IMR-90 (cell line): Measurements from ENCODE around the gene PALLD. TPM values are rescaled to one million over a fixed set of nuclear protein-coding genes. Genes with fewer than 3 reads are reported as not detected.

Experiments
- ATAC-seq: fragments of 200-7000 bp; cut with Tn5 transposase; 2 replicates; pipeline ENCODE4 v1.9.1; 2020; ENCODE audit warnings: low read depth, mild to moderate bottlenecking, moderate library complexity
- BruUV-seq: library from RNA; stranded (reverse); fragments of 400-500 nt; replicated peaks from 2 replicates; lab custom pipeline; 2021; lab: Mats Ljungman, UMichigan
- CTCF ChIA-PET: fragments of 300-600 bp; formaldehyde crosslinking; extraction: SDS; loops from one replicate; lab custom pipeline; 2021; ENCODE audit warnings: antibody characterized with exemption; lab: Yijun Ruan, JAX
- POLR2A ChIA-PET: fragments of 300-600 bp; sonication (Branson Sonifier 250); formaldehyde crosslinking; loops from one replicate; lab custom pipeline; 2022; ENCODE audit warnings: antibody characterized with exemption; ENCODE audit not compliant: unreplicated experiment; lab: Charles Lee
- DNase-seq: peaks from one replicate; pipeline ENCODE4 v3.0.0; 2013
- H2AFZ ChIP-seq: replicated peaks from 2 replicates; pipeline ENCODE3; 2013; ENCODE audit warnings: low read length, mild to moderate bottlenecking; ENCODE audit not compliant: poor library complexity
- H2AK5ac ChIP-seq: 2 replicates; pipeline ENCODE4 v1.6.1; 2013; ENCODE audit warnings: low read depth, low read length, inconsistent platforms
- H2AK9ac ChIP-seq: replicated peaks from 2 replicates; pipeline ENCODE3; 2013; ENCODE audit warnings: mild to moderate bottlenecking, low read depth, low read length, moderate library complexity; ENCODE audit not compliant: poor library complexity
- H2BK120ac ChIP-seq: 2 replicates; pipeline ENCODE4 v1.6.1; 2013; ENCODE audit warnings: low read depth, low read length, inconsistent platforms
- H2BK15ac ChIP-seq: 3 replicates; pipeline ENCODE4 v1.6.1; 2013; ENCODE audit warnings: low read depth, low read length, inconsistent platforms
- H2BK20ac ChIP-seq: 2 replicates; pipeline ENCODE4 v1.6.1; 2013; ENCODE audit warnings: low read depth, mild to moderate bottlenecking, inconsistent platforms, low read length, moderate library complexity
- H2BK5ac ChIP-seq: 2 replicates; pipeline ENCODE4 v1.6.1; 2013; ENCODE audit warnings: mild to moderate bottlenecking, low read depth, low read length, inconsistent platforms; ENCODE audit not compliant: poor library complexity, severe bottlenecking
- H3K14ac ChIP-seq: replicated peaks from 2 replicates; pipeline ENCODE4 v1.6.1; 2013; ENCODE audit warnings: low read depth, low read length, inconsistent platforms
- H3K18ac ChIP-seq: 2 replicates; pipeline ENCODE4 v1.6.1; 2013; ENCODE audit warnings: low read depth, low read length, control low read depth
- H3K23ac ChIP-seq: 2 replicates; pipeline ENCODE4 v1.6.1; 2013; ENCODE audit warnings: low read depth, low read length, inconsistent platforms
- H3K27ac ChIP-seq: 2 replicates; pipeline ENCODE4 v1.5.1; 2013; ENCODE audit warnings: mild to moderate bottlenecking, control low read depth, low read length; ENCODE audit not compliant: insufficient read depth
- H3K27me3 ChIP-seq: 2 replicates; pipeline ENCODE4 v1.6.1; 2013; ENCODE audit warnings: low read length; ENCODE audit not compliant: control insufficient read depth, insufficient read depth
- H3K36me3 ChIP-seq: 2 replicates; pipeline ENCODE4 v1.6.1; 2013; ENCODE audit warnings: low read length, mixed read lengths; ENCODE audit not compliant: control insufficient read depth, insufficient read depth
- H3K4ac ChIP-seq: 2 replicates; pipeline ENCODE4 v1.6.1; 2013; ENCODE audit warnings: low read depth, low read length, inconsistent platforms
- H3K4me1 ChIP-seq: 2 replicates; pipeline ENCODE4 v1.6.1; 2013; ENCODE audit warnings: low read length, mixed read lengths; ENCODE audit not compliant: control insufficient read depth, insufficient read depth
- H3K4me2 ChIP-seq: 2 replicates; pipeline ENCODE4 v1.6.1; 2013; ENCODE audit warnings: low read depth, mild to moderate bottlenecking, control low read depth, low read length, moderate library complexity
- H3K4me3 ChIP-seq: 2 replicates; pipeline ENCODE4 v1.5.1; 2013; ENCODE audit warnings: low read depth, mild to moderate bottlenecking, control low read depth, low read length, moderate library complexity; ENCODE audit not compliant: insufficient read depth
- H3K56ac ChIP-seq: 2 replicates; pipeline ENCODE4 v1.6.1; 2013; ENCODE audit warnings: low read length, inconsistent platforms; ENCODE audit not compliant: insufficient read depth; ENCODE audit errors: extremely low read depth
- H3K79me1 ChIP-seq, 2 experiments: 2 replicates each; pipeline ENCODE4 v1.6.1; 2013; ENCODE audit warnings: low read length in 2 of 2, inconsistent platforms in 1 of 2, low read depth in 1 of 2
- H3K9ac ChIP-seq: 2 replicates; pipeline ENCODE4 v1.6.1; 2013; ENCODE audit warnings: low read depth, low read length, control low read depth
- H3K9me1 ChIP-seq: 2 replicates; pipeline ENCODE4 v1.6.1; 2013; ENCODE audit warnings: low read length, inconsistent platforms; ENCODE audit not compliant: insufficient read depth
- H3K9me3 ChIP-seq: 2 replicates; pipeline ENCODE4 v1.6.1; 2013; ENCODE audit warnings: low read length; ENCODE audit not compliant: control insufficient read depth, insufficient read depth
- H4K20me1 ChIP-seq: 2 replicates; pipeline ENCODE4 v1.6.1; 2013; ENCODE audit warnings: low read length, inconsistent platforms; ENCODE audit not compliant: insufficient read depth
- H4K5ac ChIP-seq: 2 replicates; pipeline ENCODE4 v1.6.1; 2013; ENCODE audit warnings: mild to moderate bottlenecking, low read depth, low read length, control low read depth
- H4K8ac ChIP-seq, 2 experiments: 2 replicates each; pipeline ENCODE4 v1.6.1; 2013; ENCODE audit warnings: low read depth in 2 of 2, low read length in 2 of 2, control low read depth in 1 of 2, inconsistent platforms in 1 of 2
- H4K91ac ChIP-seq: 2 replicates; pipeline ENCODE4 v1.6.1; 2013; ENCODE audit warnings: low read depth, low read length, inconsistent platforms; ENCODE audit not compliant: insufficient read depth
- BHLHE40 ChIP-seq: fragments of 150-350 bp; IDR thresholded peaks from 2 replicates; pipeline ENCODE4 v1.6.1; 2016; ENCODE audit warnings: mild to moderate bottlenecking, low read depth, low read length
- CEBPB ChIP-seq: IDR thresholded peaks from 2 replicates; pipeline ENCODE4 v1.6.1; 2012; ENCODE audit warnings: low read depth, low read length, improper control_type of control experiment
- CTCF ChIP-seq: conservative IDR thresholded peaks from 2 replicates; pipeline ENCODE4 v1.5.1; 2012; ENCODE audit warnings: mild to moderate bottlenecking, low read depth, low read length, improper control_type of control experiment
- MXI1 ChIP-seq: IDR thresholded peaks from 2 replicates; pipeline ENCODE4 v1.6.1; 2012; ENCODE audit warnings: low read depth, mild to moderate bottlenecking, low read length, moderate library complexity, borderline replicate concordance
- WGBS, 2 experiments: methylation state at CpG; one replicate each; pipeline versions ENCODE4 v1.1.5 to v1.1.7; 2013; ENCODE audit warnings: missing lambda C conversion rate in 2 of 2; ENCODE audit not compliant: insufficient read length in 1 of 2; ENCODE audit errors: extremely low coverage in 2 of 2; 5-methylcytosine and 5-hydroxymethylcytosine counted together
- dilution Hi-C: fragments of 300-500 bp; cut with HindIII; formaldehyde crosslinking; loops from one replicate; pipeline ENCODE4 v1.14.3; 2018; ENCODE audit warnings: low sequenced_read_pairs; ENCODE audit not compliant: unreplicated experiment
- in situ Hi-C: fragments of 300-500 bp; cut with MboI; formaldehyde crosslinking; loops from 3 replicates; pipeline ENCODE4 v1.14.3; 2019; ENCODE audit warnings: low sequenced_read_pairs, inconsistent platforms, mixed read lengths
- intact Hi-C: fragments of 100-400 bp; cut with micrococcal nuclease; formaldehyde crosslinking; loops from 2 replicates; pipeline ENCODE4 v1.10.0; 2022
- polyA plus RNA-seq, 3 experiments: library from polyadenylated mRNA; depleted of rRNA; stranded (reverse); fragments of >200 nt; gene quantifications; 2 replicates each; pipeline ENCODE4 v1.2.3, GENCODE V29; 2012; ENCODE audit warnings: low replicate concordance in 1 of 3
- total RNA-seq: library from RNA; depleted of rRNA; stranded (reverse); fragments of >200 nt; gene quantifications from 2 replicates; pipeline ENCODE4 v1.2.3, GENCODE V29; 2012
- TF ChIP-seq, protein P1 (sequence below): fragments of 150-350 bp; IDR thresholded peaks from 2 replicates; pipeline ENCODE4 v1.6.1; 2017; ENCODE audit warnings: mild to moderate bottlenecking, antibody characterized with exemption, low read length, low read depth

The PALLD gene
- total and polyA plus RNA-seq, 2 of the 4 experiments (the other 2 are of a cell fraction), result 91.0 to 91.9 TPM

GRCh38 chr4:168549143-168549542 lies 52.3 kb downstream of the PALLD start:
- Histone ChIP-seq H2BK20ac (no peak overlapping the region), H3K4me1 (peaks cover 11% of the 10 kb centered on the region; the same call in 1 of the 2 replicates), H3K27me3 (no peaks in the 10 kb centered on the region), H3K4ac (no peak overlapping the region), H3K27ac (no peak overlapping the region), H4K5ac (no peak overlapping the region), H2BK120ac (no peak overlapping the region), H3K9me3 (no peaks in the 10 kb centered on the region), H2AFZ (no peak overlapping the region), H4K91ac (no peak overlapping the region), H2AK5ac (no peak overlapping the region), H4K20me1 (no peaks in the 10 kb centered on the region), H3K79me1 (no peaks in the 10 kb centered on the region), H2BK5ac (no peak overlapping the region), H3K9me1 (0 out of 2 replicates have a peak, but pooled peaks cover 3% of the 10 kb centered on the region), H3K18ac (no peak overlapping the region), H3K4me3 (no peak overlapping the region), H2AK9ac (no peak overlapping the region), H3K56ac (no peak overlapping the region), H2BK15ac (no peak overlapping the region), H3K14ac (no peak overlapping the region), H3K36me3 (no peaks in the 10 kb centered on the region), H3K9ac (no peak overlapping the region), H4K8ac (no peak overlapping the region), H3K23ac (no peak overlapping the region), H3K4me2 (no peak overlapping the region)
- dilution Hi-C loops (no loop called here), intact Hi-C loops (no loop called here), in situ Hi-C loops (no loop called here)
- CTCF ChIA-PET, result no interaction called here
- DNase-seq (no peak), ATAC-seq (no peak)
- TF ChIP-seq CTCF, result no peak
- no peak for TF ChIP-seq CEBPB
- TF ChIP-seq, protein P1, sequence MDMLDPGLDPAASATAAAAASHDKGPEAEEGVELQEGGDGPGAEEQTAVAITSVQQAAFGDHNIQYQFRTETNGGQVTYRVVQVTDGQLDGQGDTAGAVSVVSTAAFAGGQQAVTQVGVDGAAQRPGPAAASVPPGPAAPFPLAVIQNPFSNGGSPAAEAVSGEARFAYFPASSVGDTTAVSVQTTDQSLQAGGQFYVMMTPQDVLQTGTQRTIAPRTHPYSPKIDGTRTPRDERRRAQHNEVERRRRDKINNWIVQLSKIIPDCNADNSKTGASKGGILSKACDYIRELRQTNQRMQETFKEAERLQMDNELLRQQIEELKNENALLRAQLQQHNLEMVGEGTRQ, result no peak
- no peak for TF ChIP-seq MXI1
- no peak for TF ChIP-seq BHLHE40
- no TSS peak for BruUV-seq
- WGBS, 2 experiments, result no CpG with 5 or more reads among the region's 4 CpGs
- POLR2A ChIA-PET, result no interaction called here
